GM19240 (cell line): ENCODE data around the gene AP1M2.

Source experiments
- DNase-seq: peaks from one replicate; pipeline ENCODE4 v3.0.0; 2011; ENCODE audit warnings: low spot score; ENCODE audit not compliant: insufficient read length

AP1M2 gene

GRCh38 chr19:10587022-10587838, at the start of gene AP1M2:
Gene AP1M2 (minus strand): TSS chr19:10587312. CDS start chr19:10587231, 81 bp downstream.
- DNase-seq, result no peak

DNA sequence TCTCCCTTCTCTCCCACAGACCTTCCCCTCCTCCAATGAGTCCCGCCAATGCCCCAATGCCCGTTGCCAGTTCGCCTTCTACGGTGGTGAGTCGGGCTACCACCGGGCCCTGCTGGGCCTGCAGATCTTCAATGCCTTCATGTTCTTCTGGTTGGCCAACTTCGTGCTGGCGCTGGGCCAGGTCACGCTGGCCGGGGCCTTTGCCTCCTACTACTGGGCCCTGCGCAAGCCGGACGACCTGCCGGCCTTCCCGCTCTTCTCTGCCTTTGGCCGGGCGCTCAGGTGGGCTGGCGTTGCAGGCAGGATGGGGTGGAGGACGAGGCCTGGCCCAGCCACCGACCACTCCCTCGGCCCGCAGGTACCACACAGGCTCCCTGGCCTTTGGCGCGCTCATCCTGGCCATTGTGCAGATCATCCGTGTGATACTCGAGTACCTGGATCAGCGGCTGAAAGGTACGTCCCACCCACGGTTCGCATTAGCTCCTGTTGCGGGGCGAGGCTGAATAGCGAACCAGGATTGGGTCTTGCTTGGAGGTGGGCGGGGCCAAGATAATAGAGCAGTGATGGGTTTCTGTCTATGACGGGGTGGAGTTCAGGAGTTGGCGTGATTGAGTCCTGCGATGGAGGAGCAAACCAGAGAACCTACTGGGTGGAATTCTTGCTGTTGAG, 49.3 kb upstream of the AP1M2 start:
- no peak for DNase-seq

DNA sequence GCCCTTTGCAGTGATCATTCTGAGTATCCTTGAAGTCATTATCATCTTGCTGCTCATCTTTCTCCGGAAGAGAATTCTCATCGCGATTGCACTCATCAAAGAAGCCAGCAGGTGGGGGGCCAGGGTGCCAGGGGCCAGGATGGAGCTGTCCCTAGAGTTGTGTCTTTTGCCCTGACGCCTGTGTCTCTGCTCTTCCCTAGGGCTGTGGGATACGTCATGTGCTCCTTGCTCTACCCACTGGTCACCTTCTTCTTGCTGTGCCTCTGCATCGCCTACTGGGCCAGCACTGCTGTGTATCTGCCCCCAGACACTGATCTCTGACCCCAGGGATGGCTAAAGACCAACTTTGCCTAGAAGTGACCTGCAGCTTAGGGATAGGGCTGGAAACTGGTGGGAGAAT, 47.9 kb upstream of the AP1M2 start:
- no peak for DNase-seq

- no peak for DNase-seq
Observed at GRCh38 chr19:10634430-10634829, 47.3 kb upstream of the AP1M2 start.

DNA sequence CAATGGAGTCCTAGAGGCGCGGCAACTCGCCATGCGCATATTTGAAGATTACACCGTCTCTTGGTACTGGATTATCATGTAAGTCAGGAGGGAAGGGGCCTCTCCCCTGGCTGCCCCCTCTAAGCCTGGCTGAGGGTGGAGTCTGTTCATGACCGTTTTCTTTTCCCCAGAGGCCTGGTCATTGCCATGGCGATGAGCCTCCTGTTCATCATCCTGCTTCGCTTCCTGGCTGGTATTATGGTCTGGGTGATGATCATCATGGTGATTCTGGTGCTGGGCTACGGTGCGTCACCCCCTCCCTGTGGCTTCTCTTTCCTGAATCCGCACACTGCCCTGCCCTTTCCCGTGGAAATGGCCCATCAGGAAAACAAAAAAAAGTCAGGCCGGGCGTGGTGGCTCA, 44.8 kb upstream of the AP1M2 start:
- no peak for DNase-seq

- no peak for DNase-seq
Observed at GRCh38 chr19:10625762-10626138, 38.6 kb upstream of the AP1M2 start.

DNA sequence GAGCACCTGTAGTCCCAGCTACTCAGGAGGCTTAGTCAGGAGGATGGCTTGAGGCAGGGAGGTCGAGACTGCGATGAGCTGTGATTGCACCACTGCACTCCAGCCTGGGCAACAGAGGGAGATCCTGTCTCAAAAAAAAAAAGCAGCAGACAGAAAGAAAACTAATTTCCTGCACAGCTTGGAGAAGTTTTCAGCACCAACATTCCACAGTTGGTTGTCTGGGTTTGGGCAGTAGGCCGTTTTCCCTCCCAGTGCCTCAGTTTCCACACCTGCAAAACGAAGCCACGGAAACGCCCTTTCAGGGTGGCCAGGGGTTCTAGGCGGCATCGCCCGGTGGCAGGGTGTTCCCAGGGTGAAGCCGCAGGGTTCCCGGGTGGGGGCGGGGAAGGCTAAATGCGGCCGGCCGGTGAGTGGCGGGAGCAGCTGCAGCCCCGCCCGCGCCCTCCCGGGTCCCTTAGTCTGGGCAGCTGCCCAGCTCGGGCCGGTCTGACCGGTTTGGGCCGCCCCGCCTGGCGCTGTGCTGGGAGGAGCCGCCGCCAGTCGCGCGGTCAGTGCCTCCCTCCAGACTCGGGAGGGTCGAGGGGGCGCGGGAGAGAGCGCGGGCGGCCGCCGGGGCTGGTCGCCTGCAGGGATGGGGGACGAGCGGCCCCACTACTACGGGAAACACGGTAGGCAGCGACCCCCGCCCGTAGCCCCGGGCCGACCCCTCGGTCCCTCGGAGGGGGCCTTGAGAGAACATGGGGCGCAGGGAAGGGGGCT, 38.1 kb upstream of the AP1M2 start, which contains the start of gene SLC44A2:
Gene SLC44A2 (plus strand): TSS at position 551 of the 759 bp plus-strand sequence. CDS start 81 bp downstream, at position 632.
- DNase-seq, result no peak

DNA sequence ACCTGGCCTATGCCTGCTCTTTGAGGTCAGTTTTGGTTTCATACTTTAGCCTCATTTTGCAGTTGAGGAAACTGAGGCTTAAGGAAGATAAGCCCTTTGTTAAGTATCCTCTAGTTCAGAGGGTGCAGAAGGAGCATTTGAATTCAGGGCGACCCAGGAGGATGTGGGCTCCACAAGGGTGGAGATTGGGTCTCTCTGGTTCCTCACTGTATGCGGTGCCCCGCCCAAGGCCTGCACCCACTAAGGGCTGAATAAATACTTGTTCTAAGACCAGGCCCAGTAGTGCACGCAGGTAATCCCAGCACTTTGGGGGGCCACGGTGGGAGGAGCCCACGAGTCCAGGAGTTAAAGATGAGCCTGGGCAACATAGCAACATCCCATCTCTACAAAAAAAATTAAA, 37.5 kb upstream of the AP1M2 start:
- DNase-seq, result no peak

DNA sequence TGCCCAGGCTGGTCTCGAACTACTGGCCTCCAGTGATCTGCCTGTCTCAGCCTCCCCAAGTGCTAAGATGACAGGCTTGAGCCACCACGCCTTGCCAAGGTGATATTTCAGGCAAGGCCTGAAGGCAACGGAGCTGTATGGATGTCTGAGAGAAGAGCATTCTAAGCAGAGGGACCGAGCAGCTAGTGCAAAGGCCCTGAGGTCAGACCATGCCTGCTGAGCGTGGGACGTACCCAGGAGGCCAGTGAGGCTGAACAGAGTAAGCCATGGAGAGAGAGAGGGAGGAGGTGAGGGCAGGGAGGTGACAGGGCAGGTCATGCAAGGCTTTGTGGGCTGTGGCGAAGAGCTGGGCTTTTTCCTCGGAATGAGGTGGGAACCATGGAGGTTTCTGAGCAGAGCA, 34.9 kb upstream of the AP1M2 start:
- DNase-seq, result no peak

GRCh38 chr19:10620786-10621185, 33.7 kb upstream of the AP1M2 start:
- no peak for DNase-seq

DNA sequence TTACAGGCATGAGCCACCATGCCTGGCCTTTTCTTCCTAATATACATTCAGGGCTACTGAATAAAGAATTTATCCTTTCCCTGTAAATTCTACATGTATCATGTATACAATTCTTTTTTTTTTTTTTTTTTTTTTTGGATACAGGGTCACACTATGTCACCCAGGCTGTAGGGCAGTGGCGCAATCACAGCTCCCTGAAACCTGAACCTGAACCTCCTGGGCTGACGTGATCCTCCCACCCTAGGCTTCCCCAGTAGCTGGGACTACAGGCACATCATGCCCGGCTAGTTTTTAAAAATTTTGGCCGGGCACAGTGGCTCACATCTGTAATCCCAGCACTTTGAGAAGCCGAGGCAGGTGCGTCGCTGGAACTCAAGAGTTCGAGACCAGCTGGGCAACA, 31.7 kb upstream of the AP1M2 start:
- no peak for DNase-seq

DNA sequence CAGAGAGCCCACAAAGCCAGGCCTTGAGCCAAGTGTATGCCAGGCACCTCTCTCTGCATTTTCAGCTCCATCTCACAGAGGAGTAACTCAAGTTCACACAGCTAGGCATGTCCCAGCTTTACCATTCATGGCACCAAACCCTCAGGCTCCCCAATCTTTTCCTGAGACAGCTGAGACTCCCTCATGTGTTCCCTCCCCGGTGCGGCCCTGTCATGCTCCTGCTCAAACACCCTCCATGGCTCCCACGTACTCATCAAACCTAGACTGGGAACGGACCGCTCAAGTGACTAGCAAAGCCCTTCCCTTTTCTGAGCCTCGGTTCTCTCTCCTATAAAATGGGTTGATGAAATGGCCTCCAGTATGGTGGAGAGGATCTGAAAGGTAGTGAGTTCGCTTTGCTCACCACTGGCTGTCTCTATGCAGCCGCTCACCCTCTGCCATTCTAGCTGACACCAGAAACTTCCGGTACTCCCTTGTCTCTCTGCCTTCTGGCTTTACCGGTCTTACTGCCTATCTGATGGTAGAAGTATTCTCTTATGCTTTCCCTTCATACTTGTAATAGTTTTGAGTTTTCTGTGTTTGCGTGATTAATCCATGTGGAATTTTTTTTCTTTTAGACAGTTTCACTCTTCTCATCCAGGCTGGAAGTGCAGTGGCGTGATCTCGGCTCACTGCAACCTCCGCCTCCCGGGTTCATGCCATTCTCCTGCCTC, 30.5 kb upstream of the AP1M2 start:
- no peak for DNase-seq

- no peak for DNase-seq
Observed at GRCh38 chr19:10615429-10616023, 28.4 kb upstream of the AP1M2 start.

DNA sequence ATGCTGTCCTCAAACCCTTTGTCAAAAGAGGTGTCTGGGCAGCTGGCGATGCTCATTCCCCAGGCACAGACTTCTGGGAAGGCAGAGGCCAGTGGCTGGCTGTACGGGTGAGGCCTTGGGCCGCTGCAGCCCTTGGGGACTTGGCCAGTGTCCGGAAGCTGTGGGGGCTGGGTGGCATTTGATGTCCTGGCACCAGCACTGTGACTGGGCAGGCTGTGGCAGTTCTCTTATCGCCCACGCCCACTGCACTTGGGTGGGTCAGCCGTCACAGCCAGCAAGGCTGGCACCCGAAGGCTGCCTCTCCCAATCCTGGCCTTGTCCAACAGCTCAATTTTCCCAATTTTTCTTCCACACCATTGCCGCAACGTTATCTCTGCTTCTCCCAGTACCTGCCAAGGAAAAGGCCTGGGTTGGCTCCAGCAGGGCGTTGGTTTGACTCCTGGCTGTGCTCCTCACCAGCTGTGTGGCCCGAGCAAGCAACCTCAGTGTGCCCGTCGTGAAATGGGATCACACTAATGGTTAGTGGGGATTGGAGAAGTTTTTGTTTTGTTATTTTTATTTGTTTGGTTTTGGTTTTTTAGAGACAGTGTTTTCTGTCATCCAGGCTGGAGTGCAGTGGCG, 25.5 kb upstream of the AP1M2 start:
- DNase-seq, result no peak

GRCh38 chr19:10611907-10612306, 24.8 kb upstream of the AP1M2 start:
- no peak for DNase-seq

GRCh38 chr19:10604460-10604980, 17.4 kb upstream of the AP1M2 start:
- no peak for DNase-seq

GRCh38 chr19:10603873-10604459, 16.9 kb upstream of the AP1M2 start:
- no peak for DNase-seq

GRCh38 chr19:10603084-10603872, 16.2 kb upstream of the AP1M2 start:
- DNase-seq, result no peak
